Measurements from ENCODE around the gene SLC9A9.

DNA sequence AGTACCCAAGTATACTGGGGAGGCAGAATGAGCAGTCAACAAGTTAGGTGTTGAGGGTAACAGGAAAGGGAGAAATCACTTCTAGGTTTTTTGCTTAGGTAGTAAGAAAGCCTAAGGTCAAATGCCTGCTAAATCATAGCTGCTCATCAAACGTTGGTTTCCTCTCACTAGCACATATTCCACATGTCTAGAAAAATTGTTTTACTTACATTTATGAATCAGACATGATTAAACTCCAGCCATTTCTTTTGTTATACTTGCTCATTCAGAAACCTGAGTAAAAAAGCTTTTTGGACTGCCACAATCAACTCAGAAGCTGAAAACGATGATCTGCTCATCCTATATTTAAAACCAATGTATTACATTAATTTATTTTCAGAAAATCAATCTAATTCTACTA is 40.2 kb downstream of the SLC9A9 start:
- TF ChIP-seq POLR2A (IDR thresholded peaks at IDR 0.05; ENCODE audit: low read length) (no peak), GATA1 (IDR thresholded peaks at IDR 0.05; ENCODE audit: low read depth, low read length) (no peak)
